GM19035 (cell line): ENCODE data around the gene CMTM5.
"Not testable (repeated sequence)": the region's sequence is repeated elsewhere in the genome, so short reads cannot be mapped to it uniquely, and the experiment has no call there.

Experiments
- ATAC-seq: cut with Tn5 transposase; IDR thresholded peaks from one replicate; pipeline ENCODE4 v1.9.1; 2021; ENCODE audit not compliant: unreplicated experiment

CMTM5 gene

DNA sequence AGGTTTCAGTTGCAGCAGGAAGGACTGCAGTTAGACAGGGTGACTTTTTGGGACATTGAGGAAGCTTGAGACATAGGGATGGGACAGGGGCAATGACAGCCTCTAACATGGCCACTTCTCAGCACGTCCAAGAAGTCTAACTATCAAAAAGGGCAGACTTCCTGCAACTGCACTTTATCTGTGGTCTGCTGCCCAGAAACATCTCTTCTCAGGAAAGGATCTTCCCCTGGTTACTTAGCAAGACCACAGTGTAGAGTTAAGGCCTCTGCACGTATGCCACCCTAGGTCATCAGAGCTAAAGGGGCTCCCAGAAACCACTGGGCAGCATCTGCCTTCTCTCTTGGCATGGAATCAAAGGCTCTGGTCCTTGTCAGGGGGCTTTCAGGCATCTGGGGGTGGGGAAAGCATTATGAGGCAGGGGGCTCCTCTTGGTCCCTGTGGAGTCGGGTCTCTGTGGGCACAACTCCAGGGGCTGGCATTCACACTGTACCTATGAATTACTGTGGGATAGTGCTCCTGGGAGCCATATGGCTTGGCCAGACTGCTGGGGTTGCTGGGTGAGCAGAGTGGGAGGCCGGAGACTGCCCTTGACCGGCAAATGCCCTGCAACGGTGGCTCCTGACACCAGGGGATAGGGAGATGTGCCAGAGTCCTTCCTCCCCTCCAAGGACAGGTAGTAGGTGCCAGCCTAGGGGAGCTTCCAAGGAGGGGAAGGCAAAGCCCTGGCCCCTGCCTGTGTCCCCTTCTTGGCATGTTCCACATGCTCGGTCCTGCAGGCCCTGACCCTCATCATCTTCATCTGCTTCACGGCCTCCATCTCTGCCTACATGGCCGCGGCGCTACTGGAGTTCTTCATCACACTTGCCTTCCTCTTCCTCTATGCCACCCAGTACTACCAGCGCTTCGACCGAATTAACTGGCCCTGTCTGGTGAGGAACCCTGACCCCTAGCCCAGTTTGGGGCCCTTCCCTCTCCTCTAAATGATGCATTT lies 1.0 kb downstream of the CMTM5 start:
- ATAC-seq = no peak

DNA sequence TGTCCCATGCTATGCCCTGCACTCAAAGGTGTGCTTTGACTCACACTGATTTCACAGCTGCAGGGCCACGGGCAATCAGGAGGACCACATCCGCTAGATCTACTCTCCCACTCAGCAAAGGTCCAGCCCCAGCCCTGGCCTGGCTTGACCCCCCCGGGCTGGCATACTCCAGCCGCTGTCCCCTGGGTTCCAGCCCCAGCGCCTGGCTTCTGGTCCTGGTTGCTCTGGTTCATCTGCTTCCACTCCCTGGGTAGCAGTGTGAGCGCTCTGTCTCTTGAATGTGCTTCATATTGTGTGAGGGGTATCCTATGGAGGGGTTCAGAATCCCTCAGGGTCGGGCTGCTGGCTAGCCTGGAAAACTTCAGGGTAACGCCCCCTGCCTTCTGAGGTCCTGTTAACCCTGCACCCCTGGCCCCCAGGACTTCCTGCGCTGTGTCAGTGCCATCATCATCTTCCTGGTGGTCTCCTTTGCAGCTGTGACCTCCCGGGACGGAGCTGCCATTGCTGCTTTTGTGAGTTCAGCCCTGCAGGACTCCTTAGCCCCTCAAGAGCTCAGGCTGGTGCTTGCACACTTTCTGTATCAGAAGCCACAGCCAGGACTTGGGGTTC lies 1.9 kb downstream of the CMTM5 start:
- ATAC-seq = no peak

DNA sequence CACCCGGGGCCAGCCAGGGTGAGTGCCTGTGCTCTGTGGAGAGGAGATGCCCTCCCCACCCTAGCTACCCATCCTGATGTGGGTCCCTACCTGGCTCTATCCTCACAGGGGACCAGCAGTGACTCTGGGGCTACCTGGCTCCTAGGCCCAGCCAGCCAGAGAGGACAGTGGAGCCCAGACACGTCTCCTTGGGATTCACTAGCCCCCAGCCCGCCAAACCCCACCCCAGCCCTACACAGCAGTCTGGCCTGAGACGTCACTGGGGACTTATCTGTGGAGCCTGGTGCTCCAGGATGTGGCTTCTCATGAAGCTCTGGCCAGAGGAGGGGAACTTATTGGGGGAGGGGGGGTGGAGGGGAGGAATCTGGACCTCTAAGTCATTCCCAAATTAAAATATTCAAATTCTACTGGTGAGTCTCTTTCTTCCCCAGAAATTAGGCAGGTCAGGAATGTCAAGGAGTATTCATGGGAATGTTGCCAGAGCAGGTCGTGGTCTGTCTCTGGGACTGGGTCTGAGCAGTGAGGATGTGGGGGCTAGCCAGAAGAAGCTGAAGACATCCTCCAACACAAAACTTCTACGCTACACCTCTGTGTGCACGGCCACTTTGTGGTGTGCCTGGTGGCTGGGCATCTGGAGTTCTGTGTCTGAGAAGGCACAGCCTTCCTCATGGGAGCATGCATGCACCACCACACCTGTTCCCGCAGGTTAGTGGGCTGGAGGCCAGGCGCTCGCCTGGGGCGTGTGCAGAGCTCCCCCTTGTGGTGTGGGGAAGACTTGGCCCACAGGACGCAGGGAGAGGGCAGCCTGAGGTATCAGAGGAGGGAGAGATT lies 2.7 kb downstream of the CMTM5 start:
- ATAC-seq = no peak

DNA sequence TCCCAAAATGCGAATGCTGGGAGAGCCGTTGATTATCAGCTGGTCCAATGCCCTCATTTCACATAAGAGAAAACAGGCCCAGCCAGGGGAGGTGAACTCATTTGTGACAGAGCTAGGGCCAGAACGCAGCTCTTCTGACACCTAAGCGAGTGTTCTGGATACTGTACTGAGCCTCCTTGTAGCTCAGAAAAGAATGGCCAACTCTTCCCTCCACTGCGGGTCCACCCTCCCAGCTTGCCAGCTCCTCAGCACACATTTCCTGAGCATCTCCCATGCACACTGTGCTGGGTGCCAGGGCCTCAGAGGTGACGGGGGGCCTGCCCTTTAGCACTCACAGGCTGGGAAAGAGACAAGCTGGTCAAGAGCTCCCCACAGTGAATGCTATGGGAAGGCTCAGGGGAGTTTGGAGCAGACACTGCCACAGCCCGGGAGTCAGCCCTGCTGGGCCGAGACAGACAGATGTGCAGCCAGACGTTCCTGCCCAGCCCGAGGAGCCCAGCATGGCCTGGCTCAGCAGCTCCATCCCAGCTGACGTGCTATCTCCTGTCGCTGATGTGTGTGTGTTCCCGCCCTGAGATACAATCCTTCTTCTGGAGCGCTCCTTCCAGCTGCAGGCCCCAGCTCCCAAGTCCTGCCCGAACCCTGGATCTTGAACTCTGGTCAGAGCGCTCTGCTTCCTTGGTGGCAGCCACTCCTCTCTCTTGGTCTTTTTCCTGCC lies 3.5 kb downstream of the CMTM5 start:
- no peak for ATAC-seq

DNA sequence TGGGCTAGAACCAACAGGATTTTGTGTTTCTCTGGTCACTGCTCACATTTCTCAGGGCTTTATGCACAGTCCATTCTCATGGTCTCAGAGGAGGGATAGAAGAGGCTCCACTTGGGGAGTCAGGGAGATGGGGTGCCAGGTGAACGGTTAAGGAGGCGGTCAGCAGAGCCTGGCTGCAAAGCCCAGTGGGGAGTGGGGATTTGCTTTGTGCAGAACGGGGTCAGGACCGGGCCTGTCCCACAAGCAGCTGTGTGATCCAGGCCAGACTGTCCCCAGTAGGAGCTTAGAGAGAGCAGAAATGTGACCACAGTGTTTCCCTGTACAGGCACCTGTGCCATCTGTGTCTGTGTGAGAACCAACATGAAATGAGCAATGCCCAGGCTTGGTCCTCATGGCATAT lies 4.1 kb downstream of the CMTM5 start:
- ATAC-seq = no peak

DNA sequence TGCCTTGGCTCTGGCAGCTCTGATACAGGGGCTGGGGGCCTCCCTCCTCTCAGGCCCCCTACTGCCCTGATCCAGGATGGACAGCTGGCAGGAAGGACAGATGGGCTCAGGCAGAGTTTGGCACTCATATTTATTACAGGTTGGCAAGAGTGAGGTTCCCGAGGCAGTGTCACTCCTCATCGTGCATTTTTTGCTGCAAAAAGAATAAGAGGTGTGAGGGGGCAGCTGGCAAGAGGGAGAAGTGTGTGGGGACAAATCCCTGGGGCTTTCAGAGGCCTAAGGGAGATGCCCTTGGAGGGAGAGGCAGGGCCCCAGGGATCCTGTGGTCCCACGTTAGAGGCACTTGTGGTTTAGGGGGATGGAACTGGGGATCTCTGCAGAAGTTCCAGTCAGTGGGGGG lies 5.0 kb downstream of the CMTM5 start:
- ATAC-seq = no peak

DNA sequence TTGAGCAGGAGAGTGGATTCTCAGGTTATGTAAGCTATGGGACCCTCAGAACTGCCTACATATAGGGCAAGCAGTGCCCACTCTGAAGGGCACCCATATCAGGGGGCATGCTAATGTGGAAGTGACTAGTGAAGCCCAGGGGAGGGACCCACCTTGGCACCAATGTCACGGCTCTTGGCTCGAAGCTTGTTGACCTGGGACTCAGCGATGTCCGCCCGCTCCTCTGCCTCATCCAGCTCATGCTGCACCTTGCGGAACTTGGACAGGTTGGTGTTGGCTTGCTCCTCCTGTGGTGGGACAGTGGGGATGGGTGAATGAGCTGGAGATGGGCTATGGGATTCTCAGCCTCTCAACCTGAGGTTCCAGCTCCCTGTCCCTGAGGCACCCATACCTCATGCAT lies 5.4 kb downstream of the CMTM5 start:
- ATAC-seq = no peak

DNA sequence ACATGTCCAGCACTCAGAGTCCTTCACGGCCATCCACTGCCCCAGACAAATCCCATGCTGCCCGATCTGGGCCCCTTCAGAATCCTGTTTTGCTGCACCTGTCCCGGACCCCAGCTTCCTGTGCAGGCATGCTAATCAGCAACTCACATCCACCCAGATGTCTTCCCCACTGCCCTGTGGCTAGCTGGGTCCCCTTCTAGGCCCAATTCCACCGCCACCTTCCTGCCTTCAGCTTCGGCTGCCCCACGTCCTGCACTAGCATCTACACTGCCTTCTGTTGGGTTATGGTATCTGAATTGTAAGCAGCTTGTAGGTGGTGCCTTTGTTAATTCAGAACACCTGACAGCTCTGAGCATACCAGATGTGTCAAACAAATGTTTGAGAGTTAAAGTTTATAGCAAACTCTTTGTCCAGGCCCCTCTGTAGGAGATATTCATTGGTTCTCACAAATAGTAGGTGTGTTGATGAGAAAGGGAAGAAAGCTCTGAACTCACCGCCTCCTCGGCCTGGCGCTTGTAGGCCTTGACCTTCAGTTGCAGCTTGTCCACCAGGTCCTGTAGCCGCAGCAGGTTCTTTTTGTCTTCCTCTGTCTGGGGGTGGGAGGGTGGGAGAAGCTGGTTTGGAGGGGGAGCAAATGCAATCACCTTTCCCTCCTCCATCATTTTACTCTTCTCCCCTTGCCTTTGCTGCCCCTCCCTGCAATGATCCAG lies 6.0 kb downstream of the CMTM5 start:
- ATAC-seq = no peak

DNA sequence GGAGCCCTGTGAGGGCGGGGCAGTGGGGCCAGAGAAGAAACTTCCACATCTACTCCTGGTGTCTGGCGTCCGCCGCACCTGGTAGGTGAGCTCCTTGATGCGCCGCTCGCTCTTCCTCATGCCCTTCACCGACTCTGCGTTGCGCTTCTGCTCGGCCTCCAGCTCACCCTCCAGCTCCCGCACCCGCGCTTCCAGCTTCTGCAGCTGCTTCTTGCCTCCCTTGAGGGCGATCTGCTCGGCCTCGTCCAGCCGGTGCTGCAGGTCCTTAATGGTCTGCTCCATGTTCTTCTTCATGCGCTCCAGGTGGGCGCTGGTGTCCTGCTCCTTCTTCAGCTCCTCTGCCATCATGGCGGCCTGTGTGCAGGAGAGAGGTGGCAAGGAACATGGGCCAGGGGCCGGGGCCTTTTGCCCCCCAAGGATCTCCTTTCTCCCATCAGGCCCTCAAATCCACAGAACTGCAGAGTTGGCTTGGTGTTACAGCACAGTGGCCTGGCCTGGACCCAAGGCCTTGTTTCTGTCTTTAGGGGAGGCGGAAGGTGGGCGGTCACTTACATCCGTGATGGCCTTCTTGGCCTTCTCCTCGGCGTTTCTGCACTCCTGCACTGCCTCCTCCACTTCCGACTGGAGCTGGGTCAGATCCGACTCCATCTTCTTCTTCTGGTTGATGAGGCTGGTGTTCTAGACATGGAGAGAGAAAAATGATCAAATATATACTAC lies 7.7 kb downstream of the CMTM5 start:
- ATAC-seq = no peak

DNA sequence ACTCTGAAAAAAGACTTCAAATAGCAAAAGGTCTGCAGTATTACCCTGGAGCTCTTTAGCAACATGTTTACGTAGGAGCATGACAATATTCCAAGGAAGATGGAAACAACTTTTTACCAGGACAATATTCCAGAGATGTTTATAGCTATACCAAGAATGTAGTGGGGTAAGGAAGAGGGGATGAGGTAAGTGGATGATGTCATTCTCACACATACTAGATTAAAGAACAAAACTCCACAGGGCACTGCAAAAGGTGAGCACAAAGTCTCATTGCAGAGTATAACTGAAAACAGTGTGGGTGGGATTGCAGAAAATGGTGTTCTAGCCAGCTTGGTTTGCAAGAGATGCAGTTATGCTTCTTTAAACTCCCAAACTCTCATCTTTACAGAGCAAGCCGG lies 8.4 kb downstream of the CMTM5 start:
- ATAC-seq = no peak

DNA sequence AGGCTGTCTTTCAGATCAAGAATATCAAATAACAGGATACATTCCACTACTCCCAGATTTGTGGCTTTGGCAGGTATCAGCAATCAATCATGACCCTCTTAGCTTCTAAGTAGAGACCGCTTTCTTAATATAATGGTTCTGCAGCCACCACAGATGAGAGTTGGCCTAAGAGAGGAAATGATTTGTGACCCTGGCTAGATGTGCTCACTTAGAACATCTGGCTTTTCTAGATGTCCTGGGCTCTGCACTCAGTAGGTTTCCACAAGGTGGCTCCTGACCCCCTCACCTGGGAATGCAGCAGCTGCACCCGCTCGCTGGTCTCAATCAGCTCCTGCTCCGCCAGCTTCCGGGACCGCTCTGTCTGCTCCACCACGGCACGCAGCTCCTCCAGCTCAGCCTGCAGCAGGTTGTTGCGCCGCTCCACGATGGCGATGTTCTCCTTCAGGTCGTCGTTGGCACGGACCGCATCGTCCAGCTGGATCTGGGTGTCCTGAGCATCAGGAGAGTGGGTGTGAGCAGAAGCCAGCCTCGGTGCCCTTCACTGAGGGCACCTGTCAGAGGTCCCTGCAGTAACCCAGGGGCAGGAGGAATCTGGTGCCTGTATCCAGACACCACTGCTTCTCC lies 8.9 kb downstream of the CMTM5 start:
- ATAC-seq = no peak

DNA sequence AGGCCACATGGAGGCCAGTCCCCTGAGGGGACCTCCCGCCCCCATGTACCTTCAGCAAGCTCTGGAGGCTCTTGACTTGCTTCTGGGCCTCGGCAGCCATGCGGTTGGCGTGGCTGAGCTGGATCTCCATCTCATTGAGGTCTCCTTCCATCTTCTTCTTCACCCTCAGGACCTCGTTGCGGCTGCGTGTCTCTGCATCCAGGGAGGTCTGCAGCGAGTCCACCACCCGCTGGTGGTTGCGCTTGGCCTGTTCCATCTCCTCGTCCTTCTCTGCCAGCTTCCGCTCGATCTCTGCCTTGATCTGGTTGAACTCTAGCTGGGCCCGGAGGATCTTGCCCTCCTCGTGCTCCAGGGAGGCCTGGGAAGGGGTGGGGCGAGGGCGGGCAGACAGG lies 9.4 kb downstream of the CMTM5 start:
- not testable (repeated sequence) for ATAC-seq

DNA sequence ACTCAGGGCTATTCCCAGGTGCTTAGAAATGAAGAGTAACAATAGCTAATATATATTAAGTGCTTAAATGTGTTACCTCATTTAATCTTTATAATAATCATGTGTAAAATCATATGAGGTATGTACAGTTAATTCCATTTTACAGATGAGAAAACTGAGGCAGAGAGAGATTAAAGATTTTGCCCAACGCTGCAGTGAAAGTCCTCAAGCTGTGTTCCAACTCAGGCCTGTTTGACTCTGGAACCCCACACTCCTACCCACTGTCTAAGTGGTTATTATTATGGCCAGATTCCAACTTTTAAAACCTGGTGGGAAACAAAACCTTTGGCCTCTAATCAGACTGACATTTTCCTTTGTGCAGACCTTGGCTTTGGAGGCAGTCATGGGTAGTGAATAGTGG lies 10.2 kb downstream of the CMTM5 start:
- no peak for ATAC-seq

DNA sequence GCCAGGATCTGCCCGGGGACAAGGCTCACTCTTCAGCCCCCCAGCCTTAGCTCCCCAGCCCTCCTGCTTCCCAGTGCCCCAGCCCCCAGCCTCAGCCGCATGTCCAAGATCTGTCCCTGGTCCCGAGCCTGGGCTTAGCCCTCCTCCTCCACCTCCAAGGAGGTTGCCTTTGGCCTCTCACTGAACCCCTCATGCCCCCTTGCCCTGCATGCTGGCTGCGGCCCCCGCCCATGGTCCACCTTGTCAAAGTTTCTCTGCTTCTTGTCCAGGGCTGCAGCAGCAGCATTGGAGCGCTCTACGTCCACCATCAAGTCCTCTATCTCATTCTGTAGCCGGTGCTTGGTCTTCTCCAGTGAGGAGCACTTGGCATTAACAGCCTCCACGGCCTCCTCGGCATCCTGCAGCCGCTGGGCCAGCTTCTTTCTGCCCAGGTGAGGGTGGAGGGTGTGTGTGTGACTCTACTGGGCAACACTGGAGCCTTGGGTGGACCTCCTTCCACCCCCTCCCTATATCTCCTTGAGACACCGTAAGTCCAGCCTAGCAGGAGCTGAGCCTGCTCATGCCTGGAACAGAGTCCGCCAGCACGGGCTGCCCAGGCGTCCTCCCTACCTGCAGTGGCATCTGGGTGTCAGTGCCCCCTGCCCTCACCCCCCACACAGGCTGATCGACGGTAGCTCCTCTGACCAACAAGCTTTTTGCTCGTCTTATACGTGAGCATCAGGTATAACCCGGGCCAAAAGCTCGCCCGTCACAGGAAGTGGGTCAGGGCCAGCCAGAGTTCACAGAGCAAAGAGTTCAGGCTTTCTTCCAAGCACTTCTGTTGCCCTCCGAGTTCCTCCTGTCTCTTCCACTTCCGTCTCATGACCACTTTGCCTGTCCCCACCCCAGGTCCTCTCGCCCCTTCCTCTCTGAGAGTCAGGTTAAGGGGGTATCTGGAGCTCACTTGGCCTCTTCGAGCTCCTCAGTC lies 11.4 kb downstream of the CMTM5 start:
- no peak for ATAC-seq

DNA sequence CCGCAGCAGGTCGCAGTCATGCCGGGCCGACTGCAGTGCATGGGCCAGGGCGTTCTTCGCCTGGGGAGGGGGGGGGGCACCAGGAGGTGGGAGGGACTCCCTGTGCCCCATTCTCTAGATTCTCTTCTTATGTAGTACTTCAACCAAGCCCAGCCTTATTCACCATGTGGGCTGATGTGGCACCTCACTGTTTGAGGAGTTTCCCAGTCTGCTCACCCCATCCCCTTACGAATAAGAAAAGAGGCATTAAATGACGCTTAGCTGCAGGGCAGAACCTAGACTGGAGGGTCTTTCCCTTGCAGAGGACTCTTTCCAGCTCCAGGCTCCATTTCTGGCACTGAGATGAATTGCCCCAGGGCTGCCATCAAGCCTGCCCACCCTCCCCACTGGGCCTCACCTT lies 12.2 kb downstream of the CMTM5 start:
- ATAC-seq = no peak

DNA sequence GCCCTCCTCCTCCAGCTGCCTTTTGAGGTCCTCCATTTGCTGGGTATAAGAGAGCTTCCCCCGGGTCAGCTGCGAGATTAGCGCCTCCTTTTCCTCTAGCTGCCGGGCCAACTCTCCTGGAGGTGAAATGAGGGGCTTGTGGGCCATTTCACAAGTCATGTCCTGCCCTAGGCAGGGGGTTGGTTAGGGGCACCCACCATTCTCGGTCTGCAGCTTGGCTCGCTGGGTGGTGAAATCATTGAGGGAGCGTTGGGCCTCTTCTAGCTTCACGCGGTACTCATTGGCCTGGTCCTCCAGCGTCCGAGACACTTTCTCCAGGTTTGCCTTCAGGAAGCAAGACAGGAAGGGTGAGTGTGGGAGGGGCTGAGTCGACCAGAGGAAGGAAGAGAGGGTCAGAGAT lies 12.6 kb downstream of the CMTM5 start:
- no peak for ATAC-seq

DNA sequence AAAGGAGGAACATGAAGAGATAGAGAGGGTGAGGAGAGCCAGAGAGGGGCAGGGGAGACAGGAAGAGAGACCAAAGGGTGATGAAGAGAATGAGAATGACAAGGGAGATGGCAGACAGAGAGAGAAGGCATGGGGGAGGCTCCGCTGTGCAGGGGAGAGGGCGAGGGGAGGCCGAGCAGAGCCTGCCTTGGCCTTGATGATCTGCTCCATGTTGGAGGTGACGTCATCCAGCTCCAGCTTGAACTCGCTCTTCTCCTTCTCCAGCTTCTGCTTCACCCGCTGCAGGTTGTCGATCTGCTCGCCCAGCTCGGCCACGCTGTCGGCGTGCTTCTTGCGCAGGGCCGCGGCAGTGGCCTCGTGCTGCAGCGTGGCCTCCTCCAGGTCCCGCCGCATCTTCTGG lies 13.0 kb downstream of the CMTM5 start:
- ATAC-seq = not testable (repeated sequence)

DNA sequence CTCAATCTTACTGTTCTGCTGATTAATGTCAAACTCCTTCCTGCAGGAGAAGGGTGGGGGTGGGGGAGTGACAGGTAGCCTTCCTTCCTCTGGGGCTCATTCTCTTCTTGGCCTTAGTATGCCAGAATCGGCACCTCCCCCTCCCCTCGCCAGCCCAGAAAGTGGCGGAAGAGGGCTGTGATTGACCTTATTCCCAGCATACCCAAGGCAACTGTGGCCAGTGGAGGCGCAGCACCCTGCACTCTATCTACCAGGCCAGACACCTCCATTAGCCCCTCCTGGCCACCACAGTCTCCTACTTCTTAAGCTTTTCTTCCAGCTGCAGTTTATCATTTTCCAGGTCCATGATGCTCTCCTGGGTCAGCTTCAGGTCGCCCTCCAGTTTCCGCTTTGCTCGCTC lies 15.8 kb downstream of the CMTM5 start:
- ATAC-seq = no peak
